ENCODE measurements around the gene EDAR.

The EDAR gene

DNA sequence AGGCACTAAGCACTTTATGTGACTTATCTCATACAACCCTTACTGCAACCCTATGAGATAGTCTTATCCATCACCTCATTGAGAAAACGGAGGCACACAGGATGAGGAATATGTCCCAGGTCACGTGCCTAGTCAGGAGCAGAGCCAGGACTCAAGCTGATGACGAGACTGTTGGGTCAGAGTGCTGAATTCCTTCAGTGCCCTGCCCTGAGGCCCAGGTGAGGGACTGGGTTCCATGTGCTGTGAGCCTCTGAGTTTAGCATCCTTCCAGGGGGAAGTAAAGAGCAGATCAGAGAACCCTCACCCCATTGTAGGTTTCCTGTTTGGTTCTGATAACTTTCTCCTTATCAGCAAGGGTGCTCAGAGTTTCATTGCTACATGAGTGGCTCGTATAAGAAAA is 11.7 kb upstream of the EDAR start:
- no peak for DNase-seq

DNA sequence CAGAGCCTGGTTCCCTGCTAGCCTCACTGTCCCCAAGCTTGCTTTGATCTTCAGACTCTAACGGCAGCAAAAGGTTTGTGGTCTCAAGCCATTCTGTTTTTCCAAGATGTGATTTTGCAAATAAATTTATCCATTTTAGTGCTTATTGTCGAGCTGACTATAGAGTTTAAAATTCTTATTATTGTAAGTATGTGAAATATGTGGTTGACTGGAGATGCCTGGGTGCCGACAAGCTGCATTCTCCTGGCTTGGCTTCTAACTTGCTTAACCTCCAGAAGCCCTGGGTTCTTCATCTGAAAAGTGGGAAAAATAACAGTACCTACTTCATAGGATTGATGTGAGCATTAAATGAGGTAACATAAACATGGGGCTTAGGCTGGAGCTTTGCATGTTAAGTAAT is 9.9 kb upstream of the EDAR start:
- DNase-seq = no peak

DNA sequence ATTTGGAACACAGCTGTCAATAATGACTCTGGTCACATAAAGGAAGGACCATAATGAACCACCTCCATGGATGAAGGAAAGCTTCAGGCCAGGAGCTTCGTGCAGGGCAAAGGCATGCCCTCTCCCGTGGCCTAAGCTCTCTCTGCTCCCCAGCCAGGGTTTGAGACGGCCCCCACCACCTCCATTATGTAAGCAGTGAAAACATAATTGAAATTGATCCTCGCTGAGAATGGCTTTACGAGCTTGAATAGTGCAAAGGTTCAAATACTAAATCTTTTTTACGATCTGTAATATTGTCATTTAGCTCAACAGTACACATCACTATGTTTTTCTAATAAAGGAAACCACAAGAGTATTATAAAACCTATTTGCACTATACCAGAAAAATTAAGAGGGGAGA is 5.2 kb upstream of the EDAR start:
- DNase-seq = no peak

- DNase-seq = no peak
Observed at GRCh38 chr2:108993095-108993937, 4.3 kb upstream of the EDAR start.

GRCh38 chr2:108988076-108988795 is 784 bp downstream of the EDAR start:
- DNase-seq = no peak

DNA sequence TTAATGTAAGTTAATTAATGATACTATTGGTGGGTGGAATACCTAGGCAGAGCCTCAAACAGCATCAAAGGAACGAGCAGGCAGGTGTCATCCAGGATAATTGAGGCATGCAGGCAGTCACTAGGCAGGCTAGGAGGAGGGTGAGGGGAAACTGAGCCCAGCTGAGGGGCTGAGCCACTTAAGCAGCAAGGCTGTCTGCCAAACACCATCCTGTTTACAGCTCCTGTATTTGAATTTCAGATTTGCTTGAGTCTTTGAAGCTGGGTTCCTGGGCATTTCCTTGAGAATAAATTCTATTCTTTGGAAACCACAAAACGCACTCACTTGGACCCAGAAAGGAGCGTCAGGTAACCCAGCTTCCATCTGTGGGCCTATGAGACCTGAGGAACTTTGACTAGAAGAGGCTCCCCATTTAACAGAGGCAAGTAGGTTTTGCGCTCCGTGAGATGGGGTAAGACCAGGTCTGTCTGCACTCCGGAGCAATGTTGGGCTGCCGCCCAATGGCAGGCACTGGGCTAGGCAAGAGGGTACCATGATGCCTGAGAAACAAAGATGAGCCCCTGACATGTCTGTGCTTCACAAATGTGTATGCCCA is 2.0 kb downstream of the EDAR start:
- no peak for DNase-seq

- DNase-seq = no peak
Observed at GRCh38 chr2:108983610-108984009, 5.4 kb downstream of the EDAR start.

- no peak for DNase-seq
Observed at GRCh38 chr2:108983061-108983460, 6.0 kb downstream of the EDAR start.

DNA sequence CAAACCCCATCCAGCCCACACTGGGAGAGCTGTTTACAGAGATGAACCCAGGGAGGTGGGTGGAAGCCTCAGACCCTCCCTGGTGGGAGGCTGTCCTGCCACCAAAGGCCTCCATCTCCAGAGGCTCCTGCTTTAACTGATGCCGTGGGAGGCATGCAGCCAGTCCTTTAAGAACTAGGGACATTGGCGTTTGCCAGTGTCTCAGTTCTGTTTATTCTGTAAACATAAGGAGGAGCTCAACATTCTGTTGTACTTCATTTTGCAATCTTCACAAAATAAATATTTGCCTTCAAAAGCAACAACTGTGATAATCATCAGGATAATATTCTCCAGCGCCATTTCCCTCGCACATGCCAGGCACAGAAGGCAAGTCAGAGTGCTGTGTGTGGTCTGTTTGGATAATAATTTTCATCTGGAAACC is 6.8 kb downstream of the EDAR start:
- DNase-seq = peak; percentile 55

- peak; percentile 55 for DNase-seq
Observed at GRCh38 chr2:108981846-108982245, 7.2 kb downstream of the EDAR start.

- DNase-seq = no peak
Observed at GRCh38 chr2:108980076-108980475, 8.9 kb downstream of the EDAR start.

DNA sequence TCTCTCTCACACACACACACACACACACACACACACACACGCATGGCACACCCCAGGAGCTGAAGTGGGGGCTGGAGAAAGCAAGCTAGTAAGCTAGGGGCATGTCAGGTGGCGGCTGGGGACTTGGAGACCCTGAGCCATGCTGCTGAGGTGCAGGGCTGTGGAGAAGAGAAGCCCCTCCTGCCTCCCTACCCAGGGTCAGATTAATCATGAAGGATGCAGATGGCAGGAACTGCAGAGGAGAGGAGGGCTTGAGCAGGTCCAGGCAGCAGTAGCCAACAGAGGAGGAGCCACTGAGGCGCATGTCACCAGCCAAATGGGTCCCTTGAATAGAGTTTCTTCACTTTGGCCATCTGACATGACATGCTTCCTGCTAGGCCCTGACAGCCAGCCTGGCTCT is 9.6 kb downstream of the EDAR start:
- DNase-seq = peak; percentile 39

GRCh38 chr2:108978709-108979111 is 10.3 kb downstream of the EDAR start:
- DNase-seq = peak; percentile 63

GRCh38 chr2:108975613-108976435 is 13.2 kb downstream of the EDAR start:
- DNase-seq = no peak

DNA sequence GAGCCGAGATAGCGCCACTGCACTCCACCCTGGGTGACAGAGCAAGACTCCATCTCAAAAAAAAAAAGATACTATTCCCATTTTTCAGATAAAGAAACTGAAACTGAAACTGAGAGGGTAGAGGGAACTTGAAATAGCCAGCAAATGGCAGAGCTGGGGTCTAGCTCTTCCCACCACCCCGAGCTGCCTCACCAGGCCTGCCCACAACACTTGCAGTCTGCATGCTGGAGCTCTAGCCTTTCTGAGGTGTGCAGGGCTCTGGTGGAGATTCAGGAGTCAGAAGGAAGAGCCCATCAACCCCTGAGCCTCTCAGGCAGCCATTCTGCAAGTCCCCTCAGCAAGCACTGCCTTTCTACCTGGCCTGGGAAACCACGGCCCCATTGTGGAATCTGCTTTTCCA is 14.3 kb downstream of the EDAR start:
- no peak for DNase-seq

DNA sequence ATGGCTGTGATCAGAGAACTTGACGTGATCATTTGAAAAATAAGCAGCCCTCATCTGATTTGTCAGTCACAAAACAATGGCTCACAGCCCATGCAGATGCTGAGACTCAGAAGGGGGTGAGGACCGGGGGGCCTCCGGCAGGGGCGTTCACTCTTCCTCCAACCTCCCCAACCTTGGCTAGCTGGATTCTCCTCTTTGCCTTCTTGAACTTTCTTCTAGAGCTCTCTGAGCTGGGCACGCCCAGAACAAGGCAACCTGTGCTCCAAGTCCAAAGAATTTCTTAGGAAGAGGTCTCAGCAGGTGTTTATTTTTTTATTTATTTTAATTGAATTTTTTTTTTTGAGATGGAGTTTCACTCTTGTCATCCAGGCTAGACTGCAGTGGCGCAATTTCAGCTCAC is 16.4 kb downstream of the EDAR start:
- DNase-seq = no peak

- no peak for DNase-seq
Observed at GRCh38 chr2:108971661-108972566, 17.1 kb downstream of the EDAR start.

DNA sequence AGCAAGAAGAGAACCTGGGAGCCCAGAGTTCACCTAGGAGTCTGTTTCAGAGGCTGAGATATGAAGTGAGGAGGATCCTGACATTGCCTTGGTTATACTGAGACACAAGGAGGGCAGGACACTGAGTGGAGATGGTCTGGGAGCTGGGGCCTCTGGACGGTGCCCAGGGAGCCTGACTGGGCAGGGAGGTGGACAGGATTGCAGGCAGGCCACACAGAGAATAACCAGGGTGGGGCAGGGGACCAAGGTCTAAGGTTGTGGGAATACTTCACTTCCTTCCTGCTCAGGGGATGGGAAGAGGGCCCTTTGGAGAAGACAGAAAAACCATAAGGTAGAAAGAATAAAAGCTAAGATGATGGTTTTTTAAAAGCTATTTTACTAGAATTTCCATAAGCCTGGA is 18.7 kb downstream of the EDAR start:
- DNase-seq = no peak

DNA sequence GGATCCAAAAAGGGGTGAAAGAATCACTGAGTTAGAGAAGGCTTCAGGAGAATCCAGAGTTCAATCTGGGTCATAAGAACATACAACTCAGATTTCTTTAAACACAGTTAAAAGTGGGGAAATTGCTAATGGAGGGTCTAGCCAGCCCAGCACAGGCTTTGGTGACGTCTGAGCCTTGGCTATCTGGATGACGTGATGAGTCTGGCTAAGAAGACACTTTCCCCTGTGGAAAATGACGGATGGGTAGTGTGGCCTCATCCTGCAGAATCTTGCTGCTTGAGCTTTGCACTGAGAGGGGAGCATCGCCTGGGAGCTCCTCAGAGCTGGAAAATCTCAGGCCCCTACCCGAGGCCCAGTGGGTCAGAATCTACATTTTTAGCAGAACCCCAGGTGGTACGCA is 19.2 kb downstream of the EDAR start:
- DNase-seq = no peak

DNA sequence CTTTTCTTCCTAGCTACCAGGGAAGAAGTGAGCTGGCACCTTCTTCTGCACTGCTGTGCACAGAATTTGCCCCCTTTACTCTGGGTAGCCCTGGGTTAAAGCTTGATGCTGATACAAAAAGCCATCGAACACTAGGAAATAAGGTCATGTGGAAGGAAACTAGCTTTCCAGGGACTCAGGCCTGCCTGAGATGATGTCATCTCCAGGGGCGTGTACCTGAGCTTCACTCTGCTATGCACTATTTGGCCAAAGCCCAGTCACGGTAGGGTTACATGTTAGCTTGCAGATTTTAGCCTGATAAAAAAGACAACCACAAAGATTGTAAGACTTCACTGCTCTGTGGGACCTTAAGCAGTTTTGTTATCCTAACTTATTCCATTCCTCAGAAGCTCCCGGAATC is 20.4 kb downstream of the EDAR start:
- peak; percentile 55 for DNase-seq

DNA sequence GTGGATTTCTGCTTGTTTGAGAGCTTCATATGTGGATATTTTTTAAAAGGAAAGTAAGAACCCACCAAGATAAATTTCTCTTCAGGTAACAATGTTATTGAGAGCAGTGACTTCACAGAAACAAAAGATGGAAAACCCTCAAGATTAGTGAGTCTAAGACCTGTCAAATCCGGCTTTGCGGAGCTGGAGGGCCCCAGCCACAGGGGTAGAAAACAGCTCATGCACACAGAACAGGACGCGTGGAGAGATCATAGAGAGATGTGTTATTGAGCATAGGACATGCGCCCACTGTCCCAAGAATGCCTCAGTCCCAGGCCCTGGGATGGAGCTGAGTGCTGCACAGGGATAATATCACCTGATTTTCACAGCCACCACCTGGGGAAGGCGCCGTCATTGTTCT is 21.3 kb downstream of the EDAR start:
- DNase-seq = no peak
